Gastroesophageal sphincter (tissue), 3 donors: Measurements from ENCODE around the gene DRAP1.

Experiments used
- POLR2AphosphoS5 ChIP-seq: sonication (generic); formaldehyde crosslinking; IDR thresholded peaks from one replicate; pipeline ENCODE4 v1.6.1; 2017; ENCODE audit warnings: antibody characterized with exemption
- TF ChIP-seq, protein P1 (sequence below), 4 experiments: fragments of 200-600 bp in 2 of 4; fragments of 450-650 bp in 2 of 4; sonication (generic) in 1 of 4; IDR thresholded peaks; one replicate each; pipeline ENCODE4 v1.5.1; 2017 to 2019; ENCODE audit warnings: antibody characterized with exemption in 4 of 4, mild to moderate bottlenecking in 2 of 4, moderate library complexity in 2 of 4

DNA sequence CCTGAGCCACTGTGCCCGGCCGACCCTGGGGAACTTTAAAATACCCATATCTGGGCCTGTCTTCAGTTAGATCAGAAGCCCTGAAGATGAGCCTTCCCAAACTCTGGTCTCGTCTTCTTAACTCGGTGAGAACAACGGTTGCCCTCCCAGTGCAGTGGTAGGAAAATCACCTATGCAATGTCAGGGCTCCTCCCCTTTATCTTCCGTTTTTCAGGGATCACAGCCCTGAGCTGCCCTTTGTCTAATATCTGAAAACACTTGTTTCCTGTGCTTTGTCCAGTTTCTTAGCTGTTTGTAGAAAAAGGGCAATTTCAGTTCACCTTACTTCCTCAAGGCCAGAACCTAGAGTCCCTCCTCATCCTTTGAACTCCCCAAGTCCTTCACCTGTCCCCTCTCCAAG, 9.4 kb downstream of the DRAP1 start:
- TF ChIP-seq POLR2AphosphoS5 = no peak
- TF ChIP-seq, protein P1, sequence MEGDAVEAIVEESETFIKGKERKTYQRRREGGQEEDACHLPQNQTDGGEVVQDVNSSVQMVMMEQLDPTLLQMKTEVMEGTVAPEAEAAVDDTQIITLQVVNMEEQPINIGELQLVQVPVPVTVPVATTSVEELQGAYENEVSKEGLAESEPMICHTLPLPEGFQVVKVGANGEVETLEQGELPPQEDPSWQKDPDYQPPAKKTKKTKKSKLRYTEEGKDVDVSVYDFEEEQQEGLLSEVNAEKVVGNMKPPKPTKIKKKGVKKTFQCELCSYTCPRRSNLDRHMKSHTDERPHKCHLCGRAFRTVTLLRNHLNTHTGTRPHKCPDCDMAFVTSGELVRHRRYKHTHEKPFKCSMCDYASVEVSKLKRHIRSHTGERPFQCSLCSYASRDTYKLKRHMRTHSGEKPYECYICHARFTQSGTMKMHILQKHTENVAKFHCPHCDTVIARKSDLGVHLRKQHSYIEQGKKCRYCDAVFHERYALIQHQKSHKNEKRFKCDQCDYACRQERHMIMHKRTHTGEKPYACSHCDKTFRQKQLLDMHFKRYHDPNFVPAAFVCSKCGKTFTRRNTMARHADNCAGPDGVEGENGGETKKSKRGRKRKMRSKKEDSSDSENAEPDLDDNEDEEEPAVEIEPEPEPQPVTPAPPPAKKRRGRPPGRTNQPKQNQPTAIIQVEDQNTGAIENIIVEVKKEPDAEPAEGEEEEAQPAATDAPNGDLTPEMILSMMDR (IDR thresholded peaks at IDR 0.05) = no peak
